Astrocyte of the spinal cord (primary cell): ENCODE data around the gene GRPEL2.

ENCODE experiments used
- DNase-seq: peaks from one replicate; pipeline ENCODE4 v3.0.0; 2011; ENCODE audit warnings: low read depth, low spot score
- H3K4me3 ChIP-seq: 2 replicates; pipeline ENCODE4 v1.5.1; 2011; ENCODE audit warnings: low read depth, mild to moderate bottlenecking, low read length, moderate library complexity
- CTCF ChIP-seq: IDR thresholded peaks from 2 replicates; pipeline ENCODE4 v1.5.1; 2012; ENCODE audit warnings: low read depth, mild to moderate bottlenecking, low read length, inconsistent platforms
- in situ Hi-C: cut with HindIII; loops from 2 replicates; pipeline ENCODE4 v1.10.0; 2017; ENCODE audit warnings: low sequenced_read_pairs

Gene GRPEL2

GRCh38 chr5:149399775-149400174, 54.5 kb downstream of the GRPEL2 start:
- no peak overlapping the region for H3K4me3 ChIP-seq
- no peak for TF ChIP-seq CTCF
- in situ Hi-C loops, result no loop called here
- DNase-seq, result no peak

- no peak for DNase-seq
- in situ Hi-C loops, result no loop called here
- no peak overlapping the region for H3K4me3 ChIP-seq
- TF ChIP-seq CTCF, result no peak
Observed at GRCh38 chr5:149400304-149400703, 55.0 kb downstream of the GRPEL2 start.

- in situ Hi-C loops, result no loop called here
- no peak overlapping the region for H3K4me3 ChIP-seq
- no peak for TF ChIP-seq CTCF
- DNase-seq, result no peak
Observed at GRCh38 chr5:149401051-149401450, 55.8 kb downstream of the GRPEL2 start.

GRCh38 chr5:149402291-149402690, 57.0 kb downstream of the GRPEL2 start:
- in situ Hi-C loops, result no loop called here
- no peak for TF ChIP-seq CTCF
- DNase-seq, result no peak
- no peak overlapping the region for H3K4me3 ChIP-seq
